NCI-H345 (cell line): ENCODE results near the gene MIGA1.
"Not testable (repeated sequence)": the region's sequence is repeated elsewhere in the genome, so short reads cannot be mapped to it uniquely, and the experiment has no call there.

Source experiments
- DNase-seq: peaks from one replicate; lab custom pipeline; 2025; lab: John Stamatoyannopoulos, UW

Gene MIGA1, protein sequence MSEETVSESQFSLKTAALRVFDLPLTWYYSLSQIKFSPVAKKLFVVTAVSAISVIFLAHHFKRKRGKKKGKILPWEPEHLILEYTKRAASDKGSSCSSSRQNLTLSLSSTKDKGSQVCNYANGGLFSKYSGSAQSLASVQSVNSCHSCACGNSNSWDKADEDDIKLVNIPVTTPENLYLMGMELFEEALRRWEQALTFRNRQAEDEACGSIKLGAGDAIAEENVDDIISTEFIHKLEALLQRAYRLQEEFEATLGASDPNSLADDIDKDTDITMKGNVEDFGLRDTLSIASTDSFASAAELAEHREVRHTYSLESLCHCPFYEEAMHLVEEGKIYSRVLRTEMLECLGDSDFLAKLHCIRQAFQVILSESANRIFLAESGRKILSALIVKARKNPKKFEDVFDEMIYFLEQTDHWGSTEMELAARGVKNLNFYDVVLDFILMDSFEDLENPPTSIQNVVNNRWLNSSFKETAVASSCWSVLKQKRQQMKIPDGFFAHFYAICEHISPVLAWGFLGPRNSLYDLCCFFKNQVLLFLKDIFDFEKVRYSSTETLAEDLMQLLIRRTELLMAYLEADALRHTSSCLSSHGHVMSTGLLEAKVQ

GRCh38 chr1:77779529-77780281 is at the start of gene MIGA1:
MIGA1 (plus strand) TSS chr1:77779649; CDS start chr1:77783253, 3,604 bp downstream.
- DNase-seq: peak; percentile 94

- DNase-seq: no peak
These were observed 47.4 kb upstream of the MIGA1 start for GRCh38 chr1:77732090-77732489.

- DNase-seq: no peak
These were observed 40.2 kb upstream of the MIGA1 start for GRCh38 chr1:77739235-77739634.

DNA sequence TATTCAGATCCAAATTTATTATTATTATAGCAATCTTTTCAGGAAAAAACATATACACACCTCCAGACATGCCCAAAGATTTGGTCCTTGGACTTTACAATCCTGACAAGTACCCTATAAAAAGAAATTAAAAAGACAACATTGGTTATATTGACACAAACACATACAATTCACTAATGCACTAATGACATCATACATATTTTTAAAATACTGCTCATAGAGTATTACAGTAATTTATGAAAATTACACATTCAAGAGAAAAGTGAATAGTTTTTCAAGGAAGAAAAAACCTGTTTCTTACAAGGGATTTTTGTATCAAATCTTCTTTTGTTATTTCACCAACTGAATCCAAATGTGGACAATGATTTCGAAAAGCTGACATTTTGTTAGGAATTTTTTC is 38.1 kb upstream of the MIGA1 start:
- no peak for DNase-seq

DNA sequence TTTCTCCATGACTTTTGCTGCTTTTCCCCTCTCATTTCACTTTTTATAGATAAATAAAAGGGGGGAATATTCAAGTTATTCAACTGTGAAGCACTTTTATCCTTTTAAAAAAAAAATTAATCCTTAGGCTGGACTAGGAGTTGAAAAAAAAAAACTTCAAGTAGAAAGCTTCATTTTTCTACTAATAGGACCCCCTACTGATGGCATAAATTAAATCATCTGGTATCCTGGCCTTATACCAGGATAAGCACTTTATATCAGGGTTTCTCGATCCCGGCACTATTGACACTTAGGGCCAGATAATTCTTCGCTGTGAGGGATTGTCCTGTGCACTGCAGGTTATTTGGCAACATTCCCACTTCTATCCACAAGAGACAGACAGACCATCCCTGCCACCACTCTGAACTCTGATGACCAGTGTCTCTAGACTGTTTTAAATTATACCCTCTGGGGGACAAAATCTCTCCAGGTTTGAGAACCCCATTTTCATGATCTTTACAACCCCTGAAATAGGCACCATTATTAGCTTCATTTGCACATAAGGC is 37.4 kb upstream of the MIGA1 start:
- DNase-seq: peak; percentile 23

- DNase-seq: no peak
These were observed 34.9 kb upstream of the MIGA1 start for GRCh38 chr1:77744576-77744975.

DNA sequence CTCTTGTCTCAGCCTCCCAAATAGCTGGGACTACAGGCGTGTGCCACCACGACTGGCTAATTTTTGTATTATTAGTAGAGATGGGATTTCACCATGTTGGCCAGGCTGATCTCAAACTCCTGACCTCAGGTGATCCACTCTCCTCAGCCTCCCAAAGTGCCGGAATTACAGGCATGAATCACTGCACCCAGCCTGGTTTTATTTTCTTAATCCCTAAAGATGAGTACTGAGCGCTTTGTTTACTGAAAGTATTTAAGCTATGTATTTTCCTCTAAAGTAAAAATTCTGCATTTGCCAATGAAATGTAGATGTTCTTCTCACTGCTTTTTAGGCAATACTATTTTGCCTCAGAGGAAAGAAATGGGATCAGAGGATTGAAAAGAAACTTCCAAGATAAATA is 30.0 kb upstream of the MIGA1 start:
- DNase-seq: not testable (repeated sequence)

GRCh38 chr1:77756052-77756754 is 23.2 kb upstream of the MIGA1 start:
- DNase-seq: no peak

GRCh38 chr1:77757066-77757584 is 22.3 kb upstream of the MIGA1 start:
- no peak for DNase-seq

- DNase-seq: no peak
These were observed 21.8 kb upstream of the MIGA1 start for GRCh38 chr1:77757603-77758002.

DNA sequence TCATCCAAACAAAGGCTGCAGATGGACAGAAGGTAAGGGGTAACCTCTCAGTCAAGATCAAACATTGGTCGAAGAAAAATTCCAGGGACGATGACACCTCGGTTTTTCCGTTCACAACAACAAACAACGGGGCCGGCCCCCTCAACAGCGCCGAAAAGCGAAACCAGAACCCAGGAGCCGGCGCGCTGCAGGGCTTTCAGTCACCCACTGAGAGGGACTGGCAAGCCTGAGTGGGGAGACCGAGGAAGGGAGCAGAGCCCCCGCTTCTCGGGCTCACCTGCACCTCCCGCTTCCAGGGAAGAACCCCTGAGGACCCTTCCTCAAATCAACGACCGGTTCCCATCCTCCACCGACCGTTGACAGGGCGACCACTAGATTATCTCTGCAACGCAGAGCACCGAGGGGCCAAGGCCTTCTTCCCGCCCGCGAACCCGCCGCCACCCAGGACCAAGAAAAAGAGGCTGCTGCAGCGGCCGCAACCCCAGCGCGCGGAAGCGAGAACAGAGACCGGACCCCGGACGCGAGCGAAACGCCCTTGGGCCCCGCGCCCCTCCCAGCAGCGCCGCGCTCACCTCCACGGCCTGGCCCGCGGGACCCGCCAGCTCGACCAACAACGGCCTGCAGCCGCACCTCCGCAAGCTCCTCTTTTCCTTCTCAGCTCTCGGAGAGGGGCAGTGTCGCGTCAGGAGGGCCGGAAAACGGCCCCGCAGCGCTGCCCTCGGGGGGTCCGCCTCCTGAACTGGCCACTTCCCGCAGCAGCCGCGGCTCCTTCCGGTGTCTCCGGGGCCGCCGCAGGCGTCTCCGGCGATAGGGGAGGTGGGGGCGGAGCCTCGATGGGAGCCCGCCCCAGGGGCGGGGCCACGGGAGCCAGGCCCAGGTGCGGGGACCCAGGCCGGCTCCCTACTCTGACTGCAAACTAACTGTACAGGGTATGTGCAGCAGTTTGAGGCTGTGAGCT is 20.1 kb upstream of the MIGA1 start, which contains the start of gene USP33:
TSS of gene USP33 (minus strand) at position 782 of the 958 bp plus-strand sequence. CDS start 18,155 bp downstream, outside the sequence.
- DNase-seq: peak; percentile 91

DNA sequence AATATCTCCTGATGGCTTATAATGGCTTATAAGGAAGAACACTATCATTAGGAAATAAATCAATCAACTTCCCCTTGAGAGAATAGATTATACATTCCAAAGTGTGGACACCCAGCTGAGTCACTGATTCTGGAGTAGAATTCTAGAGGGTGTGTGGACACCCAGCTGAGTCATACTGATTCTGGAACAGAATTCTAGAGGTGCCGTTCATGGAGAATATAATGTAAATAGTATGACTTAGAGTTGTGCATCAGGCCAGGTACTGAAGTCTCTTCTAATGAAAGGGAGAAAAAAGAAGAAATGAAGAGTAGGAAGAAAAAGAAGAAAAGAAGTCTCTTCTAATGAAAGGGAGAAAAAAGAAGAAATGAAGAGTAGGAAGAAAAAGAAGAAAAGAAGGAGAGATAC is 17.4 kb upstream of the MIGA1 start:
- no peak for DNase-seq

DNA sequence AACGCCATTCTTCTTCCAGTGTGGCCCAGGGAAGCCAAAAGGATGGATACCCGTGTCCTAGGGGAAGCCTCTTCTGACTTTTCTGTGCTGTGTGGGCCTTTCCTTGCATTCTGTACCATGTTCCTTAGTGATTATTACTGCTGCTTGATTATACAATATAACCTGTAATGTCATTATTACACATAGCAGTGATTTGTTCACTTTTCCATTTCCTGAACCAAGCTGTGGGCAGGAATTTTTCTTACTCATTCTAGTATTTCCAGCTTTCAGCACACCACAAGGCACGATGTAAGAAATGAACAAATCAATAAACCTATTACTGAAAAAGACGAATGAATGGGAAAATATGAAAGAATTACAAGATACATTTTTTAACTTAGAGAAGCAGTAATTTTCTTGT is 11.4 kb upstream of the MIGA1 start:
- no peak for DNase-seq

- DNase-seq: no peak
These were observed 3.3 kb upstream of the MIGA1 start for GRCh38 chr1:77776007-77776700.

DNA sequence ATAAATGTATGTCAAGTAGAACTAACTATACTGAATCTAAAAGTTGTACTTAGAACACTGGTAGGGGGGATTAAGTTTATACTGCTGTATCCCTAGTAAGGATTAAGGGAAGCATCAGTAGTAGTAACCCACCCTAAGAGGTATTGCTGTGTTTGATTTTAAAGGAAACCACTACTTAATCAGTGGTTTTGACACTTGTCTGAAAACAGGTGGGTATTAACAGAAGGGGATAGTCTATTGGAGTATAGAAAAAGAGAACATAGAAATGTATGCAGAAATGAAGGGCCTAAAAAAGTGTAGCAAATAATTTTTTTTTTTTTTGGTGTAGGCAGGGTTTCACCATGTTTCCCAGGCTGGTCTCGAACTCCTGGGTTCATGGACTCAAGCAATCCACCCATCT is 2.2 kb downstream of the MIGA1 start:
- DNase-seq: no peak

- DNase-seq: no peak
These were observed 3.7 kb downstream of the MIGA1 start for GRCh38 chr1:77783141-77783540.

DNA sequence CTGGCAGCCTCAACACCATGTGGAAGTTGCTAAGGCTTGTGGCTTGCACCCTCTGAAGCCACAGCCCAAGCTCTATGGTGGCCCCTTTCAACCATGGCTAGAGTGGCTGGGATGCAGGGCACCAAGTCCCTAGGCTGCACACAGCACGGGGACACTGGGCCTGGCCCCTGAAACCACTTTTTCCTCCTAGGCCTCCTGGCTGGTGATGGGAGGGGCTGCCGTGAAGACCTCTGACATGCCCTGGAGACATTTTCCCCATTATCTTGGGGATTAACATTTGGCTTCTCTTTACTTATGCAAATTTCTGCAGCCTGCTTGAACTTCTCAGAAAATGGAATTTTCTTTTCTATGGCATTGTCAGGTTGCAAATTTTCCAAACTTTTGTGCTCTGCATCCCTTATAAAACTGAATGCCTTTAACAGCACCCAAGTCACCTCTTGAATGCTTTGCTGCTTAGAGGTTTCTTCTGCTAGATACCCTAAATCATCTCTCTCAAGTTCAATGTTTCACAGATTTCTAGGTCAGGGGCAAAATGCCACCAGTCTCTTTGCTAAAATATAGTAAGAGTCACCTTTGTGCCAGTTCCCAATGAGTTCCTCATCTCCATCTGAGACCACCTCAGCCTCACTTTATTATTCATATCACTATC is 6.8 kb downstream of the MIGA1 start:
- DNase-seq: not testable (repeated sequence)

GRCh38 chr1:77794550-77794949 is 15.1 kb downstream of the MIGA1 start:
- DNase-seq: no peak

DNA sequence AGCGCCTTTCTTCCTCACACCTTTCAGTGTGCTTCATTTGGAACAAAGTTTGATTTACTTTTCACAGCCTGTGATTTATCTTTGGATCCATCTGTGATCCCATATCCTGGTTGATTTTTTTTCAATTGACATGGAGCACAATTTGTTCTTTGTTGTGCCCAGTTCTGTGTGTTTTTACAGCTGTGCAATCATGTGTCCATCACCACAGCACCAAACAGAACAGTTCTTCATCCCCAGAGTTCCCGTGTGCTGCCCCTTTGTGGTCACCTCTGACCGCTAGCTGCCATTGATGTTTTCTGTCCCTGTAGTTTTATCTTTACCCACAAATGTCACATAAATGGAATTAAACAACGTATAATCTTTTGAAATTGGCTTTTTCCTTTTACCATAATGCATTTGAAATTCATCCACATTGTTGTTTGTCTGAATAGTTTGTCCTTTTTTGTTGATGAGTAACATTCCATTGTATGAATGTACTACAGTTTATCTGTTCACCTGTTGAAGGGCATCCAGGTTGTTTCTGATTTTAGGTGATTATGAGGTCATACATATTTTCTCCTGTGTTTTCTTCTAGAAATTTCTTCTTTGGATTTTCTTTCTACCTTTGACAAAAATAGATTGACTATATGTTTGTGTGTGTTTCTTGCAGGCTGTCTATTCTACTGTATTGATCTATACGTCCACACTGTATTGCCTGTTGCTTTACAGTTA is 17.4 kb downstream of the MIGA1 start:
- DNase-seq: no peak
